Middle frontal gyrus (tissue), 1 donor: Measurements from ENCODE around the gene MDFIC.

Experiments
- DNase-seq: peaks from one replicate; pipeline ENCODE4 v3.0.0-alpha.2; 2015; ENCODE audit warnings: low spot score; ENCODE audit errors: extremely low spot score

Gene MDFIC

DNA sequence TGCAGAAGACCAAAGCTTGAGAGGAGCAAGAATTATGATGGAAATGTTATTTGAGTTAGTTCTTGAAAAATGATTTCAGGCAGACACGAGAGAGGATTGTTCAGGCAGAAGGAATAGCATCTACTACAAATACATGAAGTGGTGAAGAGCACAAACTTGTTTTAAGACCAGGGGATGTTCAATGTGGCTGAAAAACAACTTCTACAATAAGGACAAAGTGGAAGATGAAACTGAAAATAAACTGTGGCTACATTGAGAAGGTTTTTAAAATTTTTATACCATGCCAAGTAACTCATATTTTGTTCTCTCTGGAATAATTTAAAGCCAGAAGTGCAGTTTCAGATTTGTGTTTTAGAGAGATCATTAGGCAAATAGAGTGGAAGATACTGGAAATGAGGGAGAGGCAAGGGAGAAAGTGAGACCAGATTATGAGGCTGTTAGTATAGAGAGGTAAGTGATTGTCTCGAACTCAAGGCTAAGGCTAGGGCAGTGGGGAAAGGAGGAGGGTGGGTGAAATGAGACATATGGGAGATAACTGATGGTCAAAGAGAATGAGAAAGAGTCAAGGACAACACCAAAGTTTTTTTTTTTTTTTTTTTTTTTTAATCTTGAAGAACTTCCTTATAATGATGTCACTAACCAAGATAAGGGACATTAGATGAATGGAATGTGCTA, 115.4 kb downstream of the MDFIC start:
- DNase-seq: no peak

DNA sequence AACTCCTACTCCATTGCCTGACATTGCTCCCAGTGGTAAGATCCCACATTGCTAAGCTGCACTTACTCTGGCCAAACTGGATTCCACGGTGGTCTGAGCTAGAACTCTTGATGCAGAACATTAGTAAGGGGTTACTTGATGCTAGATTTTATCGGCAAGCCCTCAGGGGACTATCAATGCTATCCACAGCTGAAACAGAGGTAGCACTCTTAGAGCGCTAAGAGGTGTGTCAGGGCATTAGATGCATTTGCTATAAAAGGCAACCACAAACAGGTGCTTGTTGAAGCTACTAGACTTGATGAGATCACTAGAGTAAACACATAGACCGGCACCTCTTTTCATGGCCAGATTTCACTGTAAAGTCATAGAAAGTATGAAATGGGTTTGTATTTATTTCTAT, 116.3 kb downstream of the MDFIC start:
- no peak for DNase-seq

DNA sequence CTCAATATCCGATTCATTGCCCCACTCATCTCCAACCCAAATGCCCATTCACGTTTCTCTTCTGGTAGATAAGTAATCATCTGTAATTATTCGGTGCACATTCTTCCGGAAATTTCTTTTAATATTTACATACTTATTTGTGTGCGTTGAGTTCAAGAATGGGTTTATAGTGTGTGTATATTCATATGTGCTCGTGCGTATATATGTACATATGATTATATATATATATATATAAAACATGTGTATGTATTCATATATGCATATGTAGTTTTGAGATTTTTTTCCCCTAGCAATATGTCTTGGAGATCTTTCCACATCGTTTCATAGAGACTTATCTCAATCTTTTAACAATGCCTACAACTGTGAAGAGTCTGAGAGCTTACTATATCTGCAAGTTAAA, 118.2 kb downstream of the MDFIC start:
- DNase-seq: no peak

DNA sequence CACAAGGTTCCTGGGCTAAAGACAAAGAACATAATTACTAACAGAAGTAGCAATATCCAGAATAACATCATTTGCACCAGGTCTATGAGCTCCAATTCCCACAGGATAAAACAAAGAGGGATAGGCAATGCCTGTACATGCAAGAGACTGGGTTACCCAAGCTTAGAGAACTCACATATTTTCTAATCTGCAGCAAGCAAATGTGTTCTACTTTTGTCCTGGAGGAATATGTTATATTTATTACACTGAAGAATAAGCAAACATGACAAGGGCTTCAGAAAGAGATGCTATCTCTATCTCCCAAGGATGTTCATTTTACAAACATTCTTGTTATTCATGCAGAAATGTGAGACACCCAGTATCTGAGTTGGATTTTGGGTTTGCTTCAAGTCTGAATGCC, 118.6 kb downstream of the MDFIC start:
- DNase-seq: no peak

DNA sequence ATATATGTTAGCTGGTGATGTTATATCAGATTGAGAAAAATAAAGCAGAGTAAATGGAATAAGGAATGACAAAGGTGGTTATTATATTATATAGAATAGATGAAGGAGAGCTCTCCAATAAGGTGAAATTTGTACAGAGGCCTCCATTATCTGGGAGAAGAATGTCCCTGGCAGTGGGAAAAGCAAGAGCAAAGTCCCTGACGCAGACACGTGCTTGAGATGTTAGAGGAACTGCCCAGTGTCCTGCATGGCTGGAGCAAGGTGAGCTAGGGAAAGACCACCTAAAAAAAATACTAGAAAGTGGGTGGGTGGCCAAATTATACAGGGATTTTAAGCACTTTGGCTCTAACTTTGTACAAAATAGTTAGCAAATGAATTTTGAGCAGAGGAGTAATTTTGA, 120.7 kb downstream of the MDFIC start:
- no peak for DNase-seq

DNA sequence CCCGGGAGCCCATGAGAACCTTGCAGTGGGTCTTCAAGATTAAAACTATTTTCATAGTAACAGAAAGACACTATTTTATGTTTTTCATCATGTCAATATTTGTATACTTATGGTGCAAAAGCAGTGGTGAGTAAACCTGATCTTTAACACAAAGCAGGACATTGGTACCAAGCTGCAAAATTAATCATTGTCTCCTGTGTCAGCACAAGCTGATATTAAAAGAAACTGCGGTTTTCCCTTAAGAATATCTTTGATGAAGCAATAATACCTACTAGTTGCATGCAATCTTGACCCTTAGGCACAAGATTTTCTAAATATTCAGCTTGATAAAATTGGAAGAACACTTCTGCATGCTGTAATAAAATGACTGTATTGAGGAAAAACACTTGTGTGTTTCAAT, 121.7 kb downstream of the MDFIC start:
- DNase-seq: no peak

DNA sequence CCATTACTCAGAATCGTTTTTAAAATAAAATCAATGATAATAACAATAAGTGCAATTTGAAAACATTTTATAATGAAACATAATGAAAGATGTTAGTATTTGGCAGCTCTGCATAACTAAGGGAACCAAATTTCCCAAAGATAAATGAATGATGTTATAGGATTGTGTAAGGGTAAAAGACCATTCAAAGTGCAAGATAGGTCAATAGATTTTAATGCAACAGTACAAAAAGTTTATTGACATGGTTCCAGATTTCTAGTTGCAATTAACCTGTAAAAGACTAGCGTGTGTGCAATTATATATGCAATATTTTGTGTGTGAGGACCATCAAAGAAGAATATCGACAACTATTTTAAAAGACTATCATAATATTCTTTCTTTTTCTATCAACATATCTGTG, 122.3 kb downstream of the MDFIC start:
- DNase-seq: no peak

DNA sequence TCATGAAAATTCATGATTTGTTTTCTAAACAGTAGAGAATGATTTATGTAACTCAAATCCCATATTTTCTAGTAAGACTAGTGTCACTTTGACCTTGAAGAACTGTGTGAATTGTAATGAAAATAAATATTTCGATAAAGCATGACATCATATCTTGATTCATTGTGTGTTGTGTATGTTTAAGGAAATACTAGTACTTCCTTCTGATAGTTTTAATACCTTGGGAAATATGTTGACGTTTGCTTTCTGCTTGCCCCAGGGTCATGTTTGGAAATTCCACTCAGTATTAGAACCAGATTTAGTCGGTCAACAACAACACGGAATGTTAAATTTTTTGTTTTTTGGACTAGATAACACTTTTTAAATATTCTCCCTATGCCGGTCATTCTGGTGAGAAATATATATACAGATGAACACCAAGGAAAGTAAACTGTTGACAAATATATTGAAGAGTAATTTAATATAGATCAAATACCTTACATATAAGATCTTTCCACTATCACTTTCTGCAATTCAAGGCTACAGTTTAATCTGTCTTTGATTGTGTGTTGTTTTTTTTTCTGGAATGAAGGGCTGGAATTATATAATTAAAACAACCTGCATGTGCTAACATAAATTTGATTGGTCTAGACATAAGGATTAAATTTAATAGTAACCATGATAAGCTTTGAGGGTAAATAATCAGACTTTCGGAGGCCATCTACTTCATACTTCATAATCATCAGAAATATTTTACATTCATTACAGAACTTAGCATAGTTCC, 126.2 kb downstream of the MDFIC start:
- DNase-seq: no peak

DNA sequence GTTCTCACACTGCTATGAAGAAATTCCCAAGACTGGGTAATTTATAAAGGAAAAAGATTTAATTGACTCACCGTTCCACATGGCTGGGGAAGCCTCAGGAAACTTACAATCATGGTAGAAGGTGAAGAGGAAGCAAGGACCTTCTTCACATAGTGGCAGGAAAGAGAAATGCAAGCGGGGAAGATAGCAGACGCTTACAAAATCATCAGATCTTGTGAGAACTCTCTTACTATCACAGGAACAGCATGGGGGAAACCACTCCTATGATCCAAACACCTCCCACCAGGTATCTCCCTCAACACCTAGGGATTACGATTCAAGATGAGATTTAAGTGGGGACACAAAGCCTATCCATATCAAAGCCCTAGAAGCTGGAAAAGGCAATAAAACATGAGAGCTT, 130.8 kb downstream of the MDFIC start:
- DNase-seq: no peak

DNA sequence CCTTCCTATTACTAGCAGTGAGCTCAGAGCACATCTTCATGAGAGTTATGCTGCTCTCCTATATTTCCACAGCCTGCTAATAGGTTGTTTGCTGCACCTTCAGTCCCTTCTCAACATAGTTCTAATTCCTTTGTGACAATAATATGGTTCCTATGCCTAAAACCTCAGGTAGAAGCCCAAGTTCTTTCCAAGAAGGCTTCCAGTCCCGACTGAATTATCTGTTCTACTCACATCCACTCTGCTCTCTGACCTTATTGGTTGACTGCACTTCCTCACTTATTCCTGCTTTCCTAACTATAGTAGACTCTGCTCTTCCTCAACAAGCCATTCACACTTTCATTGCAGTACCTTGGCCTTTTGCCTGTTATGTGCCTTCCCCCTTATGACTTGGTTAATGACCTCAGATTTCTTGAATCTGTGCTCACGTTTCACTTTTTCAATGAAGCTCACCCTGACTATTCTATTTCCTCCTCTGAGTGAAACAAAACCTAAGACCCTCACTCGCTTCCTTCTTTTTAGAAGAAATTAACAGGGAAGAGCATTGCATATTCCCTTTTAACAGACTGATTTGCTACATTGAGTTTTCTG, 132.7 kb downstream of the MDFIC start:
- no peak for DNase-seq

DNA sequence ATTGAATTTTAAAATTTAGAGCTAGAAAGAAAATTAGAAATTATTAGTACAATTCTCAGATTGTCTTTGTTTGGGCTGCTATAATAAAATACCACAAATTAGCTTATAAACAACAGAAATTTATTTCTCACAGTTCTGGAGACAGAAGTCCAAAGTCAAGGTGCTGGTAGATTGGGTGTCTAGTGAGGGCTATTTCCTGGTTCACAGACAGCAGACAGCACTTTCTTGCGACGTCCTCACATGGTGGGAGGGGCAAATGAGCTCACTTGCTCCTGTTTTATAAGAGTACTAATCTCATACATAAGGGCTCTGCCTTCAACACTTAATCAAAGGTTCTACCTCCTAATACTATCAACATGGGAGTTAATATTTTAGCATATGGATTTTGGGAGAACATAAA, 134.1 kb downstream of the MDFIC start:
- no peak for DNase-seq

DNA sequence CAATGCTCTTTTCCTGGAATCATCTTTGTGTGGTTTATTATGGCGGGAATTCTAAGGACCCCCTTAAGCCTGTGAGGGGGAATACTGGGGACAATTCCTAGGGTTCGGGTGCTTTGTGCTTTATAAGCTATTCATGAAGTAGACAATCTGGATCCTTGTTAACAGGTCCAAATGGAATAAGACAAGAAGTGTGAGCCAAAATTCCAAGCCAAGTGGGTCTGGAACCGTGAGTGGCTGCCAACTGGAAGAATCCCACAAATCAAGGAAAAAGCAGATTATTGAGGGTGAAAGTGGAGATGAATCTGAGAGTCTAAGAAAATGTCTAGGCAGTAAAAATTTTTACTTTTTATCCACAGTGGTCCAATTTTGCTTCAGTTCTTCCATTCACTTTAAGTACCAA, 136.8 kb downstream of the MDFIC start:
- DNase-seq: no peak

DNA sequence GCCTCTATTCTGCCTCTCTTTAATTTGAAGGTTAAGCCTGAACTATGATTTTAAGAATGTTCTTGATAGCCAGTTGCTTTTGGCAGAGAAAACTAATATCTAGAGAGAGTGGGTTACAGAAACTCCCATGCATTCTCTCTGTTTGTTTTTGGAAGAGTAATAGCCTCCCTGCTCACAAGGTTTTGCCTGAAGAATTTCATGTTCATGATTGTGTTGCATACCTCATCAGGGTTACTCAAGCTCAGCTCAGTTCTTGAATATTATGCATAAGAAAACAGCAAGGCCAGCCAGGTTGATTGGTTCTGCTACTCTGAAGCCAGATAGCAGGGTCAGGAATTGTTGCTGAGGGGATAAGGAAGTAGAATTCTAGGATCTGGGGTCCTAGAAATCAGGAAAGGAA, 137.4 kb downstream of the MDFIC start:
- no peak for DNase-seq

DNA sequence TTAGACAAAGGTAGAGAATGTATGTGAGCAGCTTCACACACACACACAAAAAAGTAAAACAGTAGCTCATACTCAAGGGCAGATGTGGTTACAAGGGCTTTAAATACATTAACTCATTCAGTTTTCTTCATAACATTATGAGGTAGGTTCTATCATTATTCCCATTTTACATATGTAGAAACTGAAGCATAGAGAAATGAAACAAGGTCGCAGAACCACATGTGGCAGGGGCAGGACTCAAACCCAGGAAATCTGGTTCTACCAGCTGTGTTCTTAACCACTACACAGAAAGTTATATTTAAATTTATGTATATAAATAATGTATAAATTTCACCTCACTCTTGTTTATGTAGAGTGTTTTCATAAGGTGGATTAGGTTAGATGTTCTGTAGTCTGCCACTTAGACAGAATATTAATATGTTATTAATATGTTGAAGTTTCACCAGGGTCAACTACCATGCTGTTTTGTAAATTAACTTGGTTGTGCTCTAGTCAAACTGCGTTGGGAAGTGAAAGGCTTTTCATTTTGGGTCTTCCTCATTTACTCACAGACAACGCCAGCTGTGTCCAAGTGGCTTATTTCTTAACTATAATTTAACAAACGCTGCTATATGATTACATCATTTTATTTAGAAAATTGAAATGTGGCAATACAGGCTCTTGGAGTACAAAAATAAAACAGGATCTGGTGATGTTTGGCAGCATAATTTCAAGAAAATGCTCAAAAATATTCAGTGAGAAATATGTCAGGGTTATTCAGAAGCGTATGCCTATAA, 138.4 kb downstream of the MDFIC start:
- no peak for DNase-seq

DNA sequence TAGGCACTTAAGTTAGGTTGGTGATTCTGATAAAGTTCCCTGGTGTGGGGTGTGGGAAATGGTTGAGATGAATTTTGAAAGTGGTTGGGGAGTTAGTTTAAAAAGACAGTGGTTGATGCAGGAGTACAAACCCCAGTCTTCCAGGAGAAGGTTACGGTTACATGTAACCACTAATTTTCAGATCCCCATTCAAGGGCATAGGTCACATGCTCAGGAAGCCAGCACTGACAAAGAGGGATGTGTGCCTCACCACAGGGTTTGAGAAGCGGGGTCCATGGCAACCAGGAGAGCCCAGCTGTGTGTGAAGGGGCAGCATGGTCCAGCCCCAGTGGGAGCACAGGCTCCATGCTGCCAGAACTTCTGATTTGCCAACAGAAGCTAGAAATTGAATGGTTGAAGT, 144.2 kb downstream of the MDFIC start:
- DNase-seq: no peak

DNA sequence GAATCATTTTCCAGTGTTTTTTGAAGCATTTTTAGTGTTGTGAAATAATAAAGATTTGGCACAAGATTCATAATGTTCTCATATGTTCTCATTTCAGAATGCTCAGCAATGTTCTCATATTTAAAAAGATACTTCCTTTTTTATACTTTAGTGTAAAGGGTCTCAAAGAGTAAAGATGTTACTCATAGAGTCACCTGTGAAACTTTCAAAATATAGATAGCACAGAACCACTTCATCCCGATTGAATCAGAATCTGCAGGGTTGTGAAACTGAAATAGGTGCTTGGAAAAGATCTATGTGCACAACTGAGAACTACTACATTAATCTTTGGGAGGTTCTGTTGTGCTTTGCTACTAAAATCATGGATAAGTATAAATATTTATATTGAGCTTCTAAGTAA, 144.7 kb downstream of the MDFIC start:
- DNase-seq: no peak

DNA sequence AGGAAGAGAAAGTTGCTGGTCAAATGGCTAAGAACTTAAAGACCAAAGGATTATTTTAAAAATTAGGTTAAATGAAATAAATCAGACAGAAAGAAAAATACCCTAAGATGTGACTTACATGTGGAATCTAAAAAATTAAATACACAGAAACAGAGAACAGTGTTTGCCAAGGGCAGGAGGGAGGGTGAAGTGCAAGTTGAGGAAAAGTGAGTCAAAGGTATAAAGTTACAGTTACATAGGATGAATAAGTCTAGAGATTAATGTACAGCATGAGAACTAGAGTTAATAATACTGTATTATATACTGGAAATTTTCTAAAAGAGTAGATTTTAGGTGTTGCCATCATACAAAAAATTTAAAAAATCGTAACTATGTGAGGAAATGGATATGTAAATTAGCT, 146.3 kb downstream of the MDFIC start:
- no peak for DNase-seq
